HFFc6 (cell line): Measurements from ENCODE around the gene SOX2. TPM values are rescaled to one million over a fixed set of nuclear protein-coding genes. Genes with fewer than 3 reads are reported as not detected.

Experiments
- DNase-seq: peaks from one replicate; pipeline ENCODE4 v3.0.0-alpha.2; 2018
- H3K27ac Mint-ChIP-seq: 2 replicates; pipeline ENCODE4 v1.8.0; 2020; ENCODE audit warnings: mild to moderate bottlenecking, mixed read lengths
- H3K27me3 Mint-ChIP-seq: 2 replicates; pipeline ENCODE4 v1.8.0; 2021; ENCODE audit warnings: mild to moderate bottlenecking, moderate library complexity, mixed read lengths; ENCODE audit not compliant: insufficient read depth
- H3K36me3 Mint-ChIP-seq: 2 replicates; pipeline ENCODE4 v1.8.0; 2021; ENCODE audit warnings: low read depth, mixed read lengths
- H3K4me1 Mint-ChIP-seq: 2 replicates; pipeline ENCODE4 v1.8.0; 2020; ENCODE audit warnings: low read depth, mixed read lengths
- H3K4me3 Mint-ChIP-seq: 2 replicates; pipeline ENCODE4 v1.8.0; 2020; ENCODE audit warnings: mild to moderate bottlenecking, moderate library complexity, mixed read lengths
- H3K9me3 Mint-ChIP-seq: 2 replicates; pipeline ENCODE4 v1.8.0; 2020; ENCODE audit warnings: mild to moderate bottlenecking, mixed read lengths
- CTCF ChIP-seq: fragments of 200-600 bp; sonication (generic); IDR thresholded peaks from 2 replicates; pipeline ENCODE4 v1.5.0; 2021; ENCODE audit warnings: antibody characterized with exemption, mild to moderate bottlenecking
- total RNA-seq, 6 experiments: library from RNA; stranded (reverse); fragmentation: NEBNext Ultra II Directional; extraction: Animal tissue kit (Norgen Biotek cat#: 25700); gene quantifications; 2 replicates in 1 of 6; 3 replicates in 5 of 6; pipeline ENCODE4 v1.2.3, GENCODE V29; 2021

Gene SOX2
- total RNA-seq, 6 experiments from 2014 or later = not detected

DNA sequence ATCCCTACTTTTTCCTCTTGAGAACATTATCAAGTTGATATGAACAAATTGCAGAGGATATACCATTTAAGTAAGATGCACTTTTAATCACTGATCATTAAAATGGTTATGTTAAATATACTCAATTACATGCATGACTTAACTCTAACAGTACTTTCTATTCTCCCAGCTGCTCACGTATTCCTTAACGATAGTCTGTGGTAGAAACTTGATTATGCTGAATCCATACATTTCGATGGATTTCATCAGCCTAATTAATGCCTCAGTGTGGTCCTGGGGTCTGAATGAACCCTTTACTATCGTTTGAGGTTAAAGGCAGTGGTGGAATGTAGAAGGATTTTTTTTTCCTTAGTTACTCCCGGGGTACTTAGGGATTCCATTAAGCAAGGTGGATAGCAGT is 18.6 kb downstream of the SOX2 start:
- Mint-ChIP-seq H3K27ac (no peak overlapping the region), H3K9me3 (no peaks in the 10 kb centered on the region), H3K4me3 (no peak overlapping the region), H3K4me1 (no peaks in the 10 kb centered on the region), H3K27me3 (peaks cover 10% of the 10 kb centered on the region), H3K36me3 (no peaks in the 10 kb centered on the region)
- DNase-seq = no peak
- TF ChIP-seq CTCF = no peak

- Mint-ChIP-seq H3K27me3 (peaks cover 9% of the 10 kb centered on the region), H3K27ac (no peak overlapping the region), H3K4me3 (no peak overlapping the region), H3K36me3 (no peaks in the 10 kb centered on the region), H3K9me3 (no peaks in the 10 kb centered on the region), H3K4me1 (no peaks in the 10 kb centered on the region)
- DNase-seq = no peak
- TF ChIP-seq CTCF = no peak
Measured at GRCh38 chr3:181730934-181731333, 19.2 kb downstream of the SOX2 start.

DNA sequence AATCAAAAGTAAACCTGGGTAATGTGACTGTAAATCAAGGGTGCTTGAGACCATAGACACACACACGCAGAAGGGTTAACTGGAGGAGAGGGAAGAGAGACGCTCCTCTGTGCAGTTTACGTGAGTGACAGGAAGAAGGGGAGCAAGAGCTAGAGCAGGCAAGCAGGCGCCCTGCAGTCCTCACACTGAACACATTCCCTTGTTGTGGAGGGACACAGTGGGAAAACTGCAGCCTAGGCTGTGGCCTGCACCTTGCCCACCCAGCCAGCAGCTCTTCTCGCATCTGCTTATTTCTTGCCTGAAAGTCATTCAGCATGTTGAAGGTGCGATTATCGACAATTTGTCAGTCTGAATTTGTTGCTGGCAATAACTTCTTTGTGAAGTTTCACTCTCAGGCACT is 24.2 kb downstream of the SOX2 start:
- H3K36me3 Mint-ChIP-seq = no peaks in the 10 kb centered on the region
- DNase-seq = no peak
- no peak for TF ChIP-seq CTCF
- H3K27me3 Mint-ChIP-seq = no peaks in the 10 kb centered on the region
- no peak overlapping the region for H3K4me3 Mint-ChIP-seq
- H3K4me1 Mint-ChIP-seq = no peaks in the 10 kb centered on the region
- no peaks in the 10 kb centered on the region for H3K9me3 Mint-ChIP-seq
- H3K27ac Mint-ChIP-seq = no peak overlapping the region

- Mint-ChIP-seq H3K36me3 (no peaks in the 10 kb centered on the region), H3K27ac (no peak overlapping the region), H3K4me1 (no peaks in the 10 kb centered on the region), H3K4me3 (no peak overlapping the region), H3K9me3 (no peaks in the 10 kb centered on the region), H3K27me3 (no peaks in the 10 kb centered on the region)
- DNase-seq = no peak
- no peak for TF ChIP-seq CTCF
Measured at GRCh38 chr3:181738551-181738950, 26.8 kb downstream of the SOX2 start.

DNA sequence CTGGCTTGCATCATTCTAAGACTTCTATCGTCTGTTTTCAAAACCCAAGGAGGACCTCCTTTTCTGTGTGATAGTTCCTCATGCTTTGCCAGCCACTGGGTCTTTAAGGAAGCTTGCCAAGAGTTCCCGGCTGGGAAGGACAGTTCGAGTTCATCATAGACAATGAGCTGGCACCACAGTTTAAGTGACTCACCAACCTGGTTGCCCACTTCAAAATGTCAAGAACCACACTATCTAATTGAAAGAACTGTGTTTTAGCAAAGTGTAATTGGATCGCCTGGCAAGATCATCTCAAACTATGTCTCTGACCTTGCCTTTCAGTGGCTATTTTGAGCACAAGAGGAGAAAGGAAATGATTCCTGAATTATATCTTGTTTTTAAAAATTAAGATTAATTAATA is 27.9 kb downstream of the SOX2 start:
- Mint-ChIP-seq H3K9me3 (no peaks in the 10 kb centered on the region), H3K27ac (no peak overlapping the region), H3K4me1 (no peaks in the 10 kb centered on the region), H3K4me3 (no peak overlapping the region), H3K36me3 (no peaks in the 10 kb centered on the region), H3K27me3 (no peaks in the 10 kb centered on the region)
- no peak for DNase-seq
- no peak for TF ChIP-seq CTCF

DNA sequence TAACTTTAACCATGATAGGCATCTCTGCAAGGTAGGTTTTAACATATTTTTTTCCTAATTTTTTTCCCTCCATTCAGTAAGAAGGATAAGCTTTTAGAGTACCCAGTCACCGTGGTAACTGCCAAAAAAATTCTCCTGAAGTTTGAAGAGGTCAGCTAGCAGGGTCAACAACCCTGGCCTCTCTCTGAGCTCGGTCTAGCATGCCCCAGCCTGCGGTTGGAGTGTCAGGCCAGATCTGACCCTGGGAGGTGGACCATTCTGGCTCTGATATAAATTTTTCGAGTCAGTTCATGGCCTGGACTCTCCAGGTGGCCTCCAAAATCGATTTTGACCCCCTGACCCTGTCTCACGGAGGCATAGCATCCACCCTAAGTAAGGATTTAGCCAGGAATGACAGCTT is 29.7 kb downstream of the SOX2 start:
- no peak for DNase-seq
- Mint-ChIP-seq H3K36me3 (no peaks in the 10 kb centered on the region), H3K27me3 (peaks cover 3% of the 10 kb centered on the region; the same call in 1 of the 2 replicates), H3K4me1 (no peaks in the 10 kb centered on the region), H3K4me3 (no peak overlapping the region), H3K27ac (no peak overlapping the region), H3K9me3 (no peaks in the 10 kb centered on the region; the same call in 1 of the 2 replicates)
- TF ChIP-seq CTCF = no peak
